DND-41 (cell line): Measurements from ENCODE around the gene UBR3.

Source experiments
- CTCF ChIP-seq: IDR thresholded peaks from 2 replicates; pipeline ENCODE4 v1.5.1; 2012; ENCODE audit warnings: borderline replicate concordance, low read length, moderate library complexity, mild to moderate bottlenecking; ENCODE audit not compliant: poor library complexity, severe bottlenecking; ENCODE audit errors: extremely low read depth
- EZH2 ChIP-seq: IDR thresholded peaks from 3 replicates; pipeline ENCODE4 v1.6.1; 2012; ENCODE audit warnings: borderline replicate concordance, low read depth, mild to moderate bottlenecking, moderate library complexity, low read length, inconsistent platforms; ENCODE audit not compliant: severe bottlenecking

- no peak for TF ChIP-seq CTCF
- TF ChIP-seq EZH2, result no peak
Measured at GRCh38 chr2:170034596-170034995, 207.3 kb downstream of the UBR3 start.
